Measurements from ENCODE around the gene SMIM35.

Gene SMIM35

DNA sequence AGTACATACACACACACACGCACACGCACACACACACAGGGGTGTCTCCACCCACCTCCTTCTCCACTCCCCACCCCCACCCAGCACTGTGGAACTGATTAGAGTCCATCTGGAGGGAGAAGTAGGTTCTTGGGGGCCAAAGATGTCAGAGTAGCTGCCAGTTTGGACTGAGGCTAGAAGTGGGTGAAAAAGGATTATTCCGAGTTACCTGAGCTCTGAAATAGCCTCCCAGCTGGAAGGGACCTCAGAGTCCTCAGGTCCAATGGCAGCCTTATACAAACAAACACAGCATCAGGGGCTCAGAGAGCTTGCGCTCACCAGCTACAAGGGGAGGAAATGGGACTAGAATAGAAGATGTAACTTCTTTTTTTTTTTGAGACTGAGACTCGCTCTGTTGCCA, 79.7 kb downstream of the SMIM35 start:
- Histone ChIP-seq H3K27me3 (ENCODE audit: insufficient read depth, low read depth, severe bottlenecking) (no peaks in the 10 kb centered on the region), H3K4me3 (ENCODE audit: low read depth, low read length) (no peak overlapping the region), H3K36me3 (no peaks in the 10 kb centered on the region), H3K9me3 (ENCODE audit: severe bottlenecking) (peaks cover 11% of the 10 kb centered on the region), H3K27ac (no peak overlapping the region)
- no peak for DNase-seq
- TF ChIP-seq, protein P1, sequence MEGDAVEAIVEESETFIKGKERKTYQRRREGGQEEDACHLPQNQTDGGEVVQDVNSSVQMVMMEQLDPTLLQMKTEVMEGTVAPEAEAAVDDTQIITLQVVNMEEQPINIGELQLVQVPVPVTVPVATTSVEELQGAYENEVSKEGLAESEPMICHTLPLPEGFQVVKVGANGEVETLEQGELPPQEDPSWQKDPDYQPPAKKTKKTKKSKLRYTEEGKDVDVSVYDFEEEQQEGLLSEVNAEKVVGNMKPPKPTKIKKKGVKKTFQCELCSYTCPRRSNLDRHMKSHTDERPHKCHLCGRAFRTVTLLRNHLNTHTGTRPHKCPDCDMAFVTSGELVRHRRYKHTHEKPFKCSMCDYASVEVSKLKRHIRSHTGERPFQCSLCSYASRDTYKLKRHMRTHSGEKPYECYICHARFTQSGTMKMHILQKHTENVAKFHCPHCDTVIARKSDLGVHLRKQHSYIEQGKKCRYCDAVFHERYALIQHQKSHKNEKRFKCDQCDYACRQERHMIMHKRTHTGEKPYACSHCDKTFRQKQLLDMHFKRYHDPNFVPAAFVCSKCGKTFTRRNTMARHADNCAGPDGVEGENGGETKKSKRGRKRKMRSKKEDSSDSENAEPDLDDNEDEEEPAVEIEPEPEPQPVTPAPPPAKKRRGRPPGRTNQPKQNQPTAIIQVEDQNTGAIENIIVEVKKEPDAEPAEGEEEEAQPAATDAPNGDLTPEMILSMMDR (IDR thresholded peaks at IDR 0.05; ENCODE audit: low read depth, low read length) = no peak

GRCh38 chr11:118006153-118006534, 80.6 kb downstream of the SMIM35 start:
- H3K36me3 ChIP-seq = no peaks in the 10 kb centered on the region
- H3K4me3 ChIP-seq (ENCODE audit: low read depth, low read length) = no peak overlapping the region
- no peak overlapping the region for H3K27ac ChIP-seq
- peaks cover 11% of the 10 kb centered on the region for H3K9me3 ChIP-seq (ENCODE audit: severe bottlenecking)
- TF ChIP-seq, protein P1 (IDR thresholded peaks at IDR 0.05; ENCODE audit: low read depth, low read length) = no peak
- H3K27me3 ChIP-seq (ENCODE audit: insufficient read depth, low read depth, severe bottlenecking) = no peaks in the 10 kb centered on the region
- no peak for DNase-seq

GRCh38 chr11:118005224-118006152, 81.3 kb downstream of the SMIM35 start:
- TF ChIP-seq, protein P1 (IDR thresholded peaks at IDR 0.05; ENCODE audit: low read depth, low read length) = no peak
- Histone ChIP-seq H3K9me3 (ENCODE audit: severe bottlenecking) (peaks cover 11% of the 10 kb centered on the region), H3K4me3 (ENCODE audit: low read depth, low read length) (no peak overlapping the region), H3K27ac (no peak overlapping the region), H3K27me3 (ENCODE audit: insufficient read depth, low read depth, severe bottlenecking) (no peaks in the 10 kb centered on the region), H3K36me3 (no peaks in the 10 kb centered on the region)
- no peak for DNase-seq

GRCh38 chr11:118004543-118005223, 82.1 kb downstream of the SMIM35 start:
- DNase-seq = no peak
- no peak overlapping the region for H3K4me3 ChIP-seq (ENCODE audit: low read depth, low read length)
- no peak overlapping the region for H3K27ac ChIP-seq
- H3K9me3 ChIP-seq (ENCODE audit: severe bottlenecking) = peaks cover 11% of the 10 kb centered on the region
- TF ChIP-seq, protein P1 (IDR thresholded peaks at IDR 0.05; ENCODE audit: low read depth, low read length) = no peak
- no peaks in the 10 kb centered on the region for H3K36me3 ChIP-seq
- no peaks in the 10 kb centered on the region for H3K27me3 ChIP-seq (ENCODE audit: insufficient read depth, low read depth, severe bottlenecking)

GRCh38 chr11:118003456-118003855, 83.3 kb downstream of the SMIM35 start:
- DNase-seq = no peak
- H3K36me3 ChIP-seq = no peaks in the 10 kb centered on the region
- no peak overlapping the region for H3K4me3 ChIP-seq (ENCODE audit: low read depth, low read length)
- H3K9me3 ChIP-seq (ENCODE audit: severe bottlenecking) = peaks cover 11% of the 10 kb centered on the region
- no peak overlapping the region for H3K27ac ChIP-seq
- H3K27me3 ChIP-seq (ENCODE audit: insufficient read depth, low read depth, severe bottlenecking) = no peaks in the 10 kb centered on the region
- TF ChIP-seq, protein P1 (IDR thresholded peaks at IDR 0.05; ENCODE audit: low read depth, low read length) = no peak

Measured in WERI-Rb-1 (cell line).